HG03432 (cell line): ENCODE measurements around the gene EPHA5.

Experiments used
- ATAC-seq: cut with Tn5 transposase; IDR thresholded peaks from one replicate; pipeline ENCODE4 v1.9.1; 2021; ENCODE audit warnings: mild to moderate bottlenecking, moderate library complexity; ENCODE audit not compliant: unreplicated experiment

The EPHA5 gene

DNA sequence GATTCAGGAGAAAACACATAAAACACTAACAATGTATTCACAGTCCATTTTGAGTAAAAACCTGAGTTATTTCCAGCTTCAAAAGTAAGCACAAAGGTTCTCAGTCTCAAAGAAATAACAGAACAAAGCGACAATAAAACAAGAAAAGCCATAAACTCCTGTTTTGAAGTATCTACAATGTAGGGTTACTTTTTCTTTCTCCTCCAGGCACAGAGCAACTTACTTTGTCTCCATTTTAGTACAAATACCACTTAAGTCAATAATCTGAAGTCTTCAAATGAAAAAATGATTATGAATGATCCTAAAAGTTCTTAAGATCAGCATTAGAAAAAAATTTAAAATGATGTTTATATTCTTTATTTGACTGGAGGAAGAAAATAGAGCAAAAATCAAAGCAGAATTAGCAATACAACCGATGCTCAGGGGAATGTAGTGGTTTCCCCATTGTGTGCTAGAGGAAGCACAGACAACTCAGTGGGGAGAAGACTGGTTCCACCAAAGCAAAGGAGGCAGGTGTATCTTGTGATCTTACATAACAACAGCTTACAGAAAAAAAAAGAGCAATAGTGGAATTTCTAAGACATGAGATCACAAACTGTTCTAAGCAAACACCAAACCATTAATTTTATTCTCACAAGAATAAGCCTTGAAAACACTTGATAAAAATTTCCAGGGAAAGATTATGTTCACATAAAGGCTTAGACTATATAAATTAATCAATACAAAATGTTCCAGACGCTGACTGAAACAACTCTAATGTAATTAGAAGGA, 35.1 kb downstream of the EPHA5 start:
- no peak for ATAC-seq

DNA sequence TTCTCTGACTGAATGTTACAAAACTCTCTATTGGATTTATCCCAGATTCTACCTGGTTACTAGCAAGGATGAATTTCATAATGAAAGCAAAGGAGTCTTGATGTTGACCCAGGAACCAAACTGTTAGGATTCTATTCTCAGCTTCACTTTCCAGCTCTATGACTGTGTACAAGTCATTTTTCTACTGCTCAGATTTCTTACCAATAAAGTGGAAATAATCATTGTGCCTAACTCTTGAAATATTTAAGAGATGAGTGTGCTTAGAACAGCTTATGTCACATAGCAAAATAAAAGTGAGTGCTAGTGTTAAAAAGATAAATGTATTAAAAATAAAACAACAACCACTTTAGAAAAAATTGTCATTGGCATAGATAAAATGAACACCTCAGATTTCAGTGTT, 45.6 kb downstream of the EPHA5 start:
- no peak for ATAC-seq

DNA sequence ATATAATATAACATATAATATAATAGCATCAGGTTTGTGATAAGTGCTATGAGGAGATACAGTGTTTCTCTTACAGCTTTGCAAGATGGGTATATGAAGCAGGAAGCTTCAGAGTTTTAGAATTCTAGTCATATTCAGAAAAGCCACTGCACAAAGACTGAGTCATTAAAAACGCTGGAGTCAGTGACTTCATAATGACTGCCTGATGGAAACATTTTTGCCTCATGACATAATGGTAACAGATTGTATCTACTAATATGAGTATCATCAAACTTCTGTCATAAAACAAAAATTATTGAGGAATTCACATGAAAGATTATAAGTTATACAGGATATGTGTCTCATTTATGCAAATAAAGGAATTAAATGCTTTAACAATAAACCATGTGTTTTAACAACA, 46.8 kb downstream of the EPHA5 start:
- no peak for ATAC-seq

DNA sequence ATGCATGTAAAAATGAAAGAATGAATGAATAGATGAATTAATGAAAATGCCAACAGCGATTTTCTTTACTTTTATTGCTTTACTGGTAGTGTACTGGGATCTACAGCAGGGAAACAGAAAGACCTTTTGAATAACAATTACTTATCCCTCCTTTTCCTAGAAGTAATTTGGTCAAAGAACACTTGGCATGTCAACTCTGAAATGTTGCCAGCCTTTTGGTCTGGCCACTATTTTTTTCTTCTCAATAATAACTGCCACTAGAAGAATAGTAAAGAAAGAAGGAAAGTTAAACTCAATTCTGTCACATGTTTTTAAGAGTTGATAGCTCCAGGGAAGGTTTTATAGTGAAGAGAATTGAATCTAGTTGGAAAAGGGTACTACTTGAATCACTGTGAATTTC, 52.9 kb downstream of the EPHA5 start:
- no peak for ATAC-seq

DNA sequence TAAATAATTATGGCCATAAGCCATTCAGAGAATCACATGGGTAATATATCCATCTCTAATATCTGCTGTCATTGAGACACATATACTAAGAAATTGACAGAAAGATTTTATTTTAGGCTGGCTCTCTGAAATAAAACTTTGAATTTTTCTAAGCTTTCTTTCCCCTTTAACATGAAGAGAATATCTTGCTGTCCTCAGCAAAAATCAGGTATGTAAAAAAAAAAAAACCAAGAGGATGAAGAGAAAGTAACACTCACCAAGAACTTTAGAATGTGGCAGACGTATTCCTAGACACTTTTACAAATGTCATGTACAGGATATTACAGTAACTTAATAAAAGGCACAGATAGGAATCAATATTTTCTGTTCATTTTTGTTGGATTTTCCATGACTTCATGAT, 65.8 kb downstream of the EPHA5 start:
- no peak for ATAC-seq

DNA sequence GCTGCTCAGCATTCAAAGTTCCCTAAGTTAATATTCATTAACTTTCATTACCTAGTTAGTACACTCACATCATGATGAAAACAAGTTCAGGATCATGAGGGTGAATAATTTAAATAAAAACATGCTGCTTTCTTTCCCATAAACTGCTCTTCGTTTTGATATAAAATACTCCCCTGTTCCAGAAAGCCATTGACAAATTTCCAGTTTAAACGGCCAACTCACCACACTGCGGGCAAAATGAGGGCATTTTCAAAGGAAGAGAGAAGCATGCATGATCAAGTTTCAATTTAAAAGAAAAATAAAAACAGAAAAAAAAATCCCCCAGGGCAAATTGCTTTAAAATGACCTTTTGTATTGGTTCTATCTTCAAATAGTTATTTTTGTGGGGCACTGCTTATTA, 69.6 kb downstream of the EPHA5 start:
- ATAC-seq: no peak

DNA sequence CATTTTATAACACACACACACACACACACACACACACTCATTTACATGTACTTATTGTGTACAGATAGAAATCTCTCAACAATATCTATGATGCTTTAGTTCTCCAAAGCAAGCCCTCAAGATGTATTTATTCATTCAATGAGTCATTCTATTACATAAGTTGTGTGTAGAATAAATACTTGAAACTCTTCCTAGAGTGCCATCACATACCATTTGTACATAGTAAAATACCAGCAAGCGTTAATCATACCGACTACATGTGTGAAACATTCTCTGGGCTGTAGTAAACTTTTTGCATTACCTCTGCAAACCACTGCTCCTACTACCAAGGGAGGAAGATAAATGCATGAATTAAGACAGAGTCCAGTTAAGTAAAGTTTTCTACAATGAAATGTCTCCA, 70.9 kb downstream of the EPHA5 start:
- no peak for ATAC-seq

DNA sequence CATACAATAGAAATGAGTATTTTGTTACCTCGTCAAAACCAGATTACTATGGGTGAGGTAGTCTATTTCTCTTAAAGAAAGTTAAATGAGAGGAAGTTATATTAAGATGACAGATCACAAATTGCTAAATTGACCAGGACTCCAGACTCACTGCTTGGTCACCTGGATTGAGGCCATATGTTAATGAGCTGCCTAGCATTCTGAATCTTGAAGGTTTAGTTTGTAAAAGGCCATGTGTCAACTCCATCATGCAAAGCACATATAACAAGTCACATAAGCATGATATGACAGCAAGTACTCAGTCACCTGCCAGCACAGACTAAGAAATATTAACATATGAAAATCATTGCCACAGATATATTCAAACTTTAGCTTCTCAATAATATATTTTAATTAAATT, 72.6 kb downstream of the EPHA5 start:
- ATAC-seq: no peak

DNA sequence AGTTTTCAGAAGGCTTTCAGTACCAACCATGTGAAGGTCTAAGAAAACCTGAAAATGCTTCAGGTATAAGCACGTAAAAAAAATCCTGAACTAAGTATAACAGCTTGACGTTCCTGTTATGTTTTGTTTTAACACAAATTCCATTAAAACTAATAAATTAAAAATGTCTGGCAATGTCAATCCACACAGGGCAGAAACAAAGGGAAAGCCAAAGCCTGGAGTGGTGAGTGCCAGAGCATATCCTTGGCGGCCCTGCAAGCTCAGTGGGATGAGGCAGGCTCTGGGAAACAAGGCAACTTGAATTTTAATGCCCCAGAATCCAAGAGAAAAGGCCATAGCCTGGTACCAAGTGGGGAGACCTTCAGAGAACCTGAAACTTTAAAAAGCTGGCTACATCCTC, 78.2 kb downstream of the EPHA5 start:
- ATAC-seq: no peak

DNA sequence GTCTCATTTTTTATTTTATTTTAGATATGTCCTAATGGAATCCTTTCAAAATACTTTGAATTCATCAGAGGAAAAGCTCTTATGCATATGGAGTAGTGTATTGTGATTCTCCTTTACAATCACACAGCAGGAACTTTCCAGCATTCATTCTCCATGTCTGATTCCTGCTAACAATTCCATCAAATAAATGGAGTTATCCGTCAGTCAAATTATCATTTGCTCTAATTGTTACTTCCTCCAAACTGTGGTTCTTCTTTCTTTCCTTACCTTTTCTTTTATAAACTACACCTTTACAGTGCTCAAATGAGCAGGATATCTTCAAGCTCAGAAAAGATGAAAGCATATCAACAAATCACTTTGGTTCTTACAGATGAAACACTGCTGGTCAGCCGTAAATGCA, 80.4 kb downstream of the EPHA5 start:
- no peak for ATAC-seq

DNA sequence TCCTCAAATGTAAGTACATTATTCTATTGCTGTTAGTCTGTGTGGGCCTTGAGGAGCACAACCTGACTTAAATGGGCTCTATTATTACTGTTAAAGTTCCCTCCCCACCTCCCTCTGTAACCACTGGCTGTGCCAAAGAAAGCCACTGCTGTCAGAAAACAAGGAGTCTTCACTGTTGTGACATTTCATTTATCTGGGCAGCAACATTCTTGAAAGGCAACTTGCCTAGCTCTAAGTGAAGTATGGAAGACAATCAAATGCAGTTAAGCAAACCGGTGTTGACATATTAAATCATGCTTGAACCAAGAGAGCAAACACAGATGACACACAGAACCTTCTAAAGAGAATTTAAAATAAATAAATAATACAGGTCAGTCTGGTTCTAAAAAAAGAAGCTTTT, 81.0 kb downstream of the EPHA5 start:
- ATAC-seq: no peak

DNA sequence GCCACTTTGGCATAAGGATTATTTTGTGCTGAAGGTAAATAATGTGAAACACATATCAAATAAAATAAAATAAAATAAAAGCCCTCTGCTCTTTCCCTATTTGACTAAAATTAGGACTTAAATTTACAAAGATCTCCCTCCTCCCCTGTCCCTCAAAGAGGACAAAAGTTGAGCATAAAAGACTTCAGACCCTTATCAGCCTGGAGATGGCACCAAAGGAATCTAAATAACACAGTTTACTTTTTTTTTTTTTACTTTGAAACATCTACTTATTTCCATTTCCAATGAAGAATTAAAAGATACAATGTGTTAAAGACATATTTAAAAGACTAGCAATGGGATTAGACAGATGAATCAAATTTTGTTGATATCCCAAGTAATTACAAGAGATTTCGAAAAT, 89.7 kb downstream of the EPHA5 start:
- ATAC-seq: no peak

DNA sequence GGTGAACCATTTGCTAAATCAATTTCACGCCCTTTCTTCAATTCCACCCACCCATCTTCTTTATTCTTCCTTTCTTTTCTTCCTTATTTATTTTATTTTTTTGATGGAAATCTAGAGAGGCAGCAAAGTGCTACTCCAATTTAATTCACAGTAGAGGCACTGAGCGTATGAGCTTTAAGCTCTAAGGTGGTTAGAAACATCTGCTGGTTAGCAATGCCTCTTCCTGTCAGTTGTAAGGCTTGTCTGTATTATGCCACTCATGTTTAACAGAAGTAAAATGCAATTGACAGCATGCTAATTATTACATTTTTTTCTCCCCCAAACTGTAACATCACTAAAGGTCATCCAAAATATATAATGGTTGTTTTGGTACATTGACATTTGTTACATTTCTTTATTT, 103.8 kb downstream of the EPHA5 start:
- no peak for ATAC-seq

DNA sequence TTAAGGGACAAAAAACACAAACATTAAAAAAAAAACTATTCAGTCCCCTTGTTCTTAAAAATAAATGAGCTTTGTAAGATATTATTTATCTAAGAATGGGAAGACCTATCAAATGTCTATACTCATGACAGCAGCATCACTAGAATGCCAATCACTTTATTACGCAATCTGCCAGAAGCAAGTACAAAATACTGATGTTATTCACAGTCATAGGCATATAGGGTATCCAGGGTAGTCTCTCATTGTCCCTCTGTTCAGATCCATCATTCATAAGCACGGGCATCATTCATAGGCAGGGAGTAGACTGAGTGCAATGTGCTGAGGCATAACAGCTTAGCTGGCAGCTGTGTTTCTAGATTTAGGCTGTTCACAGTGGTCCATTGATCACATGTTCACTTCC, 109.1 kb downstream of the EPHA5 start:
- no peak for ATAC-seq

DNA sequence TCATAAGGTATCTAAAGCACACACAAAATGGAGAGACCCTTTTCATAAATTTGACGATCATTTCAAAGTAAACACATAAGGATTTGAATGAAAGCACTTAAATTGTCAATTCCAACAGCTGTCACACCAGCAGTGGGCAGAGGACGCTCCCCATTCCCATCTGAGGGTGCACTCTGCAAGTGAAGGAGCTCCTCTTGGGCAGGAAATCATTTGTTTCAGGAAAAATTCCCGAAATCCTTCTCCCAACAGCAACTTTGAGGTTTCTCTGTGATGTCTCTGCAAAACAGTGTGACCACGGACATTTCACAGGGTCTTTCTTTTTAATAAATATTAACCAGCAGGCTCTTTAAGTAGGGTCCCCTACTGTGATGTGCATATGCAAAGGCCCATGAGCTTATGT, 111.0 kb downstream of the EPHA5 start:
- ATAC-seq: no peak

DNA sequence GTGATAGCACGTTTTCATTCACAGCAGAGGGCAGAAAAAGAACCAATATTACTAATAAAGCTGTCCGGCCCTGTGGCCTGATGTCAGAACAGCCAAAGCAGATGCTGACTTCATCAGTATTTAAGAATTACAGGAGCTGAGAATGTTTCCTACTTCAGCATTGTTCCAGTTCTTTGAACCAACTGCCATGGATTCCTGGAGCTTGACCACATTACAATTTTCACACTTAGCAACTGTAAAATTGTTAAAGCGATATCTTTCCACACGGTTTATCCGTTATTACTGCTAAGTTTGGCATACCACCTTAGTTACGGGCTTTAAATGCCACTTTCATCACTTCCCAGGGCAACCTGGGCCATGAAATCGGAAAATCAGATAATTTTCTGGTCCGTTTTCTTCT, 118.2 kb downstream of the EPHA5 start:
- no peak for ATAC-seq

DNA sequence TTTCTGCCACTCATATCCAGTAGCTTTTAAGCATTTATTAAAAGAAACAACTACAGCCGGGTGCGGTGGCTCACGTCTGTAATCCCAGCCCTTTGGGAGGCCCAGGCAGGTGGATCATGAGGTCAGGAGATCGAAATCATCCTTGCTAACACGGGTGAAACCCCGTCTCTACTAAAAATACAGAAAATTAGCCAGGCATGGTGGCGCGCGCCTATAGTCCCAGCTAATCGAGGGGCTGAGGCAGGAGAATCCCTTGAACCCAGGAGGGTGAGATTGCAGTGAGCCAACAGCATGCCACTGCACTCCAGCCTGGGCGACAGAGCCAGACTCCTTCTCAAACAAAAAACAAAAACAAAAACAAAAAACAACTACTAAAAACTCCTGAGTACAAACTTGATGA, 119.8 kb downstream of the EPHA5 start:
- ATAC-seq: no peak

DNA sequence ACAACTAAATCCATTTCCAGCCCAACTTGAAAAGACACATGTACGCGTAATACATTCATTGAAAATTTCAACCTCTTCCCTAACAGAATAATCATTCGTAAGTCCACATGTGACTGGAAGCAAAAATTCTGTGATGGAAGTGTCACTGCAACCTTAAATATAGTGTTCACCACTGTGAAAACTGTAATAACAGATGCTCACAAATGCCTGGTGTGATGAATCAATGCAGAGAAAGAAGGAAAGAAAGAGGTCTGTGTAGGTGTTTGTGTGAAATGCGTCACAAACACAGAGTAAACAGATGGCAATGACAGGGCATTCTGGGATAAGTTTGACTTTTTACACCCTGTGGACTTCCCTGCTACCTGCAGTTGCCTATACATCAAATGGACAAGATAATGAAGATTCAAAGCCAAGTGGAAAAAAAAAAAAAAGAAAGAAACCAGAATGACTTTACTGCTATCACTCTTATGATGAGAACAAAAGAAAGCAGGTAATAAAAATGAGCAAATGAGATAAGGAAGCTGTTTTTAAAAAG, 123.3 kb downstream of the EPHA5 start:
- ATAC-seq: no peak

DNA sequence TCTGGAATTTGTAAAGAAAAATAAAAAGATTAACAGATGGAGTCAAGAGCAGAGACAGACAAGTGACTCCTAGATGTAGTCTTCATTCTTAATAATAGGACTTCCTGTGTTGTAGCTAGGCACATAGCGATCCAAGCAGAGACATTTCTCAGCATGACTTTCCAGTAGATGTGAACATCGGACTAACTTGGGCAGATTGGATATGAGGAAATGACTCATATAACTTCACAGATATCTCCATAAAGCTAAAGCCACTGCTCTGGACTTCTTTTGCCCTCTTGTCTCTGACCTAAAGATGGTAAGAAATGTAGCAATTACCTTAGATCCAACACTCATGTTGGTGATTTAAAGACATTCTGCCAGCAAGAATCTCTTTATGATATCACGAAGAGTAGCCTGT, 131.7 kb downstream of the EPHA5 start:
- ATAC-seq: no peak

DNA sequence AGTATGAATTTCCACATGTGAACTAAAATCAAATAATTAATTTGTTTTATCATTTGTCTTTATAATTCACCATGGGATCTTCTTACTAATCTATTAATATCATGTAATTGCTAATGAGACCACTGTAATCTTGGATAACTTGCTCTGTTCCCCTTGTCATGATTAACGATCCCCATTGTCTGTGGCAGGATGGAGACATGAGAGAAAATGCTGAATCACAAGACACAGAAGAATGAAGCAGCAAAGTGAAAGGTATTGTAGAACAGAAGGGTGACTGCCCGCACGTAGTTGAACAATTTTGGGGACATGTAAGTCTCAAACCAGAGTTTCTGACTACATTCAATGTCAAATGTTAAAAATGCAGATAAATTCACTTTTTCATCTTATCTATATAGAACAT, 135.2 kb downstream of the EPHA5 start:
- no peak for ATAC-seq

DNA sequence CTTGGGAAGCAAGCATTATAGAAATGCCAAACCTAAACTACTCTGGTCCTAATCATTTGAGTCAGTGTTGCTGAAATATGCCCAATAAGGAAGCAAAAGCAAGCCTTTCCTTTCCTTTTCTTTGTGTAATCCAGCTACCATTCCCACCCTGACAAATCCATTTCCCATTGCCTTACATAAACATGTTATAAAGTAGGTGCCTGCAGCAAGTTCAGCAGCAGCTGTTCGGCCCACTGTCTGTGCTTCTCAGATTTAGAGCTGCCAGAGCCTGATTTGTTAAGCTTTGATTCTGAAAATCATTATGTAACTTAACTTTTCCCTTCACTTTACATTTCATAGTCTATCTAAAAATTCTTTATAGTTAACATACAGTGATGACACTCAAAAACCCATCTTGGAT, 148.6 kb downstream of the EPHA5 start:
- ATAC-seq: no peak

DNA sequence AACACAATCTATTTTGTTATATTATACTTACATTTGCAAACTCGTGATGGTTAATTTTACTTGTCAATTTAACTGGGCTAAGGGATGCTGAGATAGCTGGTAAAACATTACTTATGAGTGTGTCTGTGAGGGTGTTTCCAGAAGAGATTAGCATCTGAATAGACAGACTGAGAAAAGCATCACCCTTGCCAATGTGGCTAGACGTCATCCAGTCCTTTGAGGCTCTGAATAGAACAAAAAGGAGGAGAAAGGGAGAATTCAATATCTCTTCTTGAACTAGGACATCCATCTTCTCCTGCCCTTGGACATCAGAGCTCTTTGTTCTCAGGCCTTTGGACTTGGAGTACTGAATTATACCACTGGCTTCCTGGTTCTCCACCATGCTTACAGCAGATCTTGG, 154.6 kb downstream of the EPHA5 start:
- no peak for ATAC-seq

DNA sequence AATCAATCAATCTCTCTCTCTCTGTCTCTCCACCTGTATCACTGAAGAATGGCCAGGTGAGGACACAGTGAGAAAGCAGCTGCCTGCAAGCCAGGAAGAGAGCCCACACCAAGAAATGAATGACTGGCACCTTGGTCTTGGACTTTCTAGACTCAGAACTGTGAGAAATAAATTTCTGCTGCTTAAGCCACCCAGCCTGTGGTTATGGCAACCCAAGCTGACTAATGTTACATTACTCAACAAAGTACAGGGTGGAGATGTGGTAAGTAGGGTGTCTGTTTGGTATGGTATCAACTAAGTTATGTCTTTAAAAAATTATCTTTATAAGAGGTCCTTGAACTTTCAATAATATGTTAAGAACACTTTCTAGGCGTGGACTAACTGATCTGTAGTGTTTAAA, 159.3 kb downstream of the EPHA5 start:
- no peak for ATAC-seq
